NT2/D1 (cell line): ENCODE measurements around the gene STN1.

Experiments used
- YY1 ChIP-seq: IDR thresholded peaks from 2 replicates; pipeline ENCODE4 v1.6.1; 2011; ENCODE audit not compliant: insufficient read length, insufficient read depth
- ZNF274 ChIP-seq: IDR thresholded peaks from 2 replicates; pipeline ENCODE4 v1.6.1; 2011; ENCODE audit warnings: mild to moderate bottlenecking, low read depth, low read length

GRCh38 chr10:103888113-103888841 lies 29.7 kb downstream of the STN1 start:
- TF ChIP-seq ZNF274 (no peak), YY1 (no peak)
